Endothelial cell of umbilical vein (primary cell): ENCODE data around the gene ATP8A2. TPM values are rescaled to one million over a fixed set of nuclear protein-coding genes. Genes with fewer than 3 reads are reported as not detected.

Experiments used
- BruUV-seq: library from RNA; stranded (reverse); fragments of 400-500 nt; replicated peaks from 2 replicates; lab custom pipeline; 2021; lab: Mats Ljungman, UMichigan
- CTCF ChIA-PET: fragments of 300-600, 350-600 bp; sonication (Branson Sonifier 250); formaldehyde crosslinking; loops from one replicate; lab custom pipeline; 2021; ENCODE audit warnings: antibody characterized with exemption, inconsistent platforms; lab: Charles Lee
- POLR2A ChIA-PET: fragments of 300-600, 350-600 bp; sonication (Branson Sonifier 250); formaldehyde crosslinking; loops from one replicate; lab custom pipeline; 2021; ENCODE audit warnings: antibody characterized with exemption, inconsistent platforms; lab: Charles Lee
- DNase-seq: peaks from one replicate; pipeline ENCODE4 v3.0.0-alpha.2; 2011; ENCODE audit warnings: low read depth, low spot score
- FAIRE-seq: peaks from 2 replicates; lab custom pipeline; 2011; peaks lifted over from hg19 to GRCh38; lab: Jason Lieb, UNC
- H2AFZ ChIP-seq: 2 replicates; pipeline ENCODE4 v1.6.0; 2012; ENCODE audit warnings: low read depth, low read length, control low read depth, inconsistent platforms
- H3K27ac ChIP-seq: 2 replicates; pipeline ENCODE4 v1.5.1; 2011; ENCODE audit warnings: low read depth, mild to moderate bottlenecking, control low read depth, low read length, moderate library complexity; ENCODE audit not compliant: insufficient read depth
- H3K27me3 ChIP-seq, 2 experiments: 2 replicates each; pipeline versions ENCODE4 v1.6.0 to v1.6.1; 2011; ENCODE audit warnings: low read length in 2 of 2, mixed read lengths in 1 of 2; ENCODE audit not compliant: control insufficient read depth in 2 of 2, insufficient read depth in 2 of 2
- H3K36me3 ChIP-seq, 2 experiments: 2 replicates in 1 of 2; 3 replicates in 1 of 2; pipeline ENCODE4 v1.5.1; 2011; ENCODE audit warnings: low read length in 2 of 2, mild to moderate bottlenecking in 1 of 2, moderate library complexity in 1 of 2; ENCODE audit not compliant: control insufficient read depth in 2 of 2, insufficient read depth in 2 of 2; ENCODE audit errors: extremely low read depth in 1 of 2
- H3K4me1 ChIP-seq: 3 replicates; pipeline ENCODE4 v1.5.1; 2011; ENCODE audit warnings: mild to moderate bottlenecking, low read length; ENCODE audit not compliant: control insufficient read depth, insufficient read depth; ENCODE audit errors: extremely low read depth
- H3K4me2 ChIP-seq: 2 replicates; pipeline ENCODE4 v1.6.1; 2011; ENCODE audit warnings: low read length, control low read depth, mixed read lengths; ENCODE audit not compliant: insufficient read depth
- H3K4me3 ChIP-seq, 3 experiments: fragments of 200-600 bp in 1 of 3; sonication (generic), shearing (Covaris generic) in 1 of 3; replicated peaks in 1 of 3; 2 replicates each; pipeline ENCODE4 v1.5.1; 2011 to 2016; ENCODE audit warnings: control low read depth in 3 of 3, low read length in 3 of 3, mild to moderate bottlenecking in 2 of 3, inconsistent platforms in 1 of 3, low read depth in 1 of 3, moderate library complexity in 1 of 3; ENCODE audit not compliant: insufficient read depth in 1 of 3
- H3K79me2 ChIP-seq: 2 replicates; pipeline ENCODE4 v1.6.0; 2012; ENCODE audit warnings: low read length, inconsistent platforms; ENCODE audit not compliant: control insufficient read depth, insufficient read depth
- H3K9ac ChIP-seq: replicated peaks from 2 replicates; pipeline ENCODE3; 2011; ENCODE audit warnings: low read length, control low read depth; ENCODE audit not compliant: insufficient read depth; ENCODE audit errors: extremely low read depth
- H3K9me1 ChIP-seq: replicated peaks from 3 replicates; pipeline ENCODE4 v1.6.0; 2011; ENCODE audit warnings: mild to moderate bottlenecking, low read length; ENCODE audit not compliant: control insufficient read depth, insufficient read depth; ENCODE audit errors: extremely low read depth
- H3K9me3 ChIP-seq: replicated peaks from 2 replicates; pipeline ENCODE4 v1.5.1; 2012; ENCODE audit warnings: low read length, inconsistent platforms; ENCODE audit not compliant: control insufficient read depth, insufficient read depth
- H4K20me1 ChIP-seq: replicated peaks from 2 replicates; pipeline ENCODE3; 2011; ENCODE audit warnings: mild to moderate bottlenecking, low read length; ENCODE audit not compliant: control insufficient read depth, insufficient read depth; ENCODE audit errors: extremely low read depth
- CTCF ChIP-seq, 2 donors: IDR thresholded peaks; 1 replicate in 1 of 2; 2 replicates in 1 of 2; pipeline ENCODE4 v1.5.1; 2011; ENCODE audit warnings: low read length in 2 of 2, mild to moderate bottlenecking in 2 of 2, moderate library complexity in 2 of 2, control low read depth in 1 of 2, inconsistent platforms in 1 of 2, low read depth in 1 of 2; ENCODE audit not compliant: insufficient read depth in 1 of 2; ENCODE audit errors: extremely low read depth in 1 of 2
- EZH2 ChIP-seq: IDR thresholded peaks from 2 replicates; pipeline ENCODE4 v1.6.1; 2012; ENCODE audit warnings: borderline replicate concordance, low read depth, mild to moderate bottlenecking, moderate library complexity, low read length, inconsistent platforms; ENCODE audit not compliant: severe bottlenecking
- FOS ChIP-seq: IDR thresholded peaks from 2 replicates; pipeline ENCODE4 v1.6.1; 2011; ENCODE audit warnings: mild to moderate bottlenecking, low read length, moderate library complexity, borderline replicate concordance; ENCODE audit not compliant: insufficient read depth
- GATA2 ChIP-seq: IDR thresholded peaks from 2 replicates; pipeline ENCODE4 v1.7.0; 2011; ENCODE audit warnings: low read depth, mild to moderate bottlenecking, moderate library complexity, mixed read lengths, low read length; ENCODE audit not compliant: insufficient read length, insufficient read depth
- JUN ChIP-seq: IDR thresholded peaks from 2 replicates; pipeline ENCODE4 v1.6.1; 2011; ENCODE audit warnings: borderline replicate concordance, low read depth; ENCODE audit not compliant: insufficient read length, insufficient read depth
- MYC ChIP-seq: IDR thresholded peaks from one replicate; pipeline ENCODE4 v1.6.1; 2011; ENCODE audit warnings: mild to moderate bottlenecking, low read depth, low read length
- POLR2A ChIP-seq: IDR thresholded peaks from 2 replicates; pipeline ENCODE4 v1.6.1; 2012; ENCODE audit warnings: low read depth, mild to moderate bottlenecking, control low read depth, low read length
- POLR2AphosphoS5 ChIP-seq: IDR thresholded peaks from 2 replicates; pipeline ENCODE4 v1.6.1; 2012; ENCODE audit warnings: low read depth, mild to moderate bottlenecking, control low read depth, low read length, moderate library complexity; ENCODE audit not compliant: insufficient read depth
- dilution Hi-C: fragments of 300-500 bp; cut with MboI; formaldehyde crosslinking; loops from one replicate; pipeline ENCODE4 v1.15.0; 2019; ENCODE audit warnings: low sequenced_read_pairs; ENCODE audit not compliant: extremely low pct_ligation_motif_present
- intact Hi-C: fragments of 100-400 bp; cut with micrococcal nuclease; formaldehyde crosslinking; loops from one replicate; pipeline ENCODE4 v1.10.0; 2022
- polyA plus RNA-seq, 4 experiments: library from polyadenylated mRNA; depleted of rRNA in 3 of 4; stranded (reverse) in 3 of 4; unstranded in 1 of 4; fragments of >200 nt; gene quantifications; 2 replicates each; pipeline versions ENCODE4 v1.2.1 to v1.2.3, GENCODE V29; 2011 to 2012; ENCODE audit warnings: missing spikeins in 1 of 4
- total RNA-seq: library from RNA; stranded (reverse); gene quantifications from 2 replicates; pipeline ENCODE4 v1.2.3, GENCODE V29; 2021

The ATP8A2 gene
- total and polyA plus RNA-seq, 2 donors (not counting 3 experiments of a cell fraction or from before 2014, with no cell fraction given), result 0.11 to 0.49 TPM

GRCh38 chr13:25608181-25608580 lies 236.4 kb downstream of the ATP8A2 start:
- Histone ChIP-seq H3K9me1 (no peaks in the 10 kb centered on the region), H2AFZ (no peak overlapping the region), H4K20me1 (no peaks in the 10 kb centered on the region), H3K4me1 (no peaks in the 10 kb centered on the region), H3K36me3 (no peaks in the 10 kb centered on the region), H3K79me2 (no peaks in the 10 kb centered on the region), H3K9me3 (no peaks in the 10 kb centered on the region), H3K4me2 (no peak overlapping the region), H3K27ac (no peak overlapping the region), H3K27me3 (no peaks in the 10 kb centered on the region), H3K4me3 (no peak overlapping the region), H3K9ac (no peak overlapping the region)
- FAIRE-seq (no peak), DNase-seq (no peak)
- no peak for TF ChIP-seq POLR2A
- TF ChIP-seq EZH2, result no peak
- TF ChIP-seq CTCF (IDR thresholded peaks at IDR 0.05; ENCODE audit: extremely low read depth in 1 of 2, insufficient read depth in 1 of 2, low read depth in 1 of 2, low read length in 2 of 2), result no peak
- TF ChIP-seq POLR2AphosphoS5, result no peak
- TF ChIP-seq JUN, result no peak
- no peak for TF ChIP-seq GATA2
- TF ChIP-seq MYC, result no peak
- no peak for TF ChIP-seq FOS
- dilution Hi-C loops, result no loop called here
- CTCF ChIA-PET, result no interaction called here
- no TSS peak for BruUV-seq
- POLR2A ChIA-PET, result no interaction called here
- intact Hi-C loops, result no loop called here
